Stimulated activated CD4-positive, alpha-beta T cell treated with anti-CD3 and anti-CD28 coated beads, TNF-alpha, amount 100 ng/mL, for 24 hours (primary cell): ENCODE data around the gene SLC26A4.
A peak's percentile ranks its signal among the peaks of the same experiment; 100 is the strongest.
"Not testable (repeated sequence)": the region's sequence is repeated elsewhere in the genome, so short reads cannot be mapped to it uniquely, and the experiment has no call there.

Source experiments
- DNase-seq, 3 experiments: peaks; one replicate each; pipeline ENCODE4 v3.0.0-alpha.2; 2020; ENCODE audit warnings: low read depth in 3 of 3

SLC26A4 gene

GRCh38 chr7:107660381-107661080, at the start of gene SLC26A4:
Gene SLC26A4, plus strand, starts transcription at chr7:107660828. Its CDS starts 814 bp downstream, at chr7:107661642.
- peak in 1 of 3 experiments; percentile 50 for DNase-seq

- no peak for DNase-seq
Observed at GRCh38 chr7:107613439-107613838, 47.2 kb upstream of the SLC26A4 start.

GRCh38 chr7:107613948-107614347, 46.7 kb upstream of the SLC26A4 start:
- no peak for DNase-seq

- no peak for DNase-seq
Observed at GRCh38 chr7:107614425-107614824, 46.2 kb upstream of the SLC26A4 start.

GRCh38 chr7:107615910-107616680, 44.5 kb upstream of the SLC26A4 start:
- no peak for DNase-seq

- no peak for DNase-seq
Observed at GRCh38 chr7:107622429-107622828, 38.2 kb upstream of the SLC26A4 start.

GRCh38 chr7:107622894-107623293, 37.7 kb upstream of the SLC26A4 start:
- DNase-seq, result no peak

GRCh38 chr7:107627002-107627401, 33.6 kb upstream of the SLC26A4 start:
- no peak for DNase-seq

- DNase-seq, result no peak
Observed at GRCh38 chr7:107628461-107629064, 32.1 kb upstream of the SLC26A4 start.

- no peak for DNase-seq
Observed at GRCh38 chr7:107630342-107630741, 30.3 kb upstream of the SLC26A4 start.

GRCh38 chr7:107631588-107632491, 28.8 kb upstream of the SLC26A4 start:
- no peak for DNase-seq

- no peak for DNase-seq
Observed at GRCh38 chr7:107632492-107632865, 28.1 kb upstream of the SLC26A4 start.

GRCh38 chr7:107638594-107638993, 22.0 kb upstream of the SLC26A4 start:
- no peak for DNase-seq

- not testable (repeated sequence) for DNase-seq
Observed at GRCh38 chr7:107639070-107639469, 21.6 kb upstream of the SLC26A4 start.

- no peak for DNase-seq
Observed at GRCh38 chr7:107641676-107642075, 19.0 kb upstream of the SLC26A4 start.

GRCh38 chr7:107642501-107642900, 18.1 kb upstream of the SLC26A4 start:
- no peak for DNase-seq

- DNase-seq, result no peak
Observed at GRCh38 chr7:107643407-107643806, 17.2 kb upstream of the SLC26A4 start.

- no peak for DNase-seq
Observed at GRCh38 chr7:107643938-107644308, 16.7 kb upstream of the SLC26A4 start.

GRCh38 chr7:107644309-107644974, 16.2 kb upstream of the SLC26A4 start:
- DNase-seq, result no peak

GRCh38 chr7:107652642-107653041, 8.0 kb upstream of the SLC26A4 start:
- DNase-seq, result no peak

GRCh38 chr7:107658467-107658866, 2.2 kb upstream of the SLC26A4 start:
- no peak for DNase-seq
